ENCODE measurements around the gene UGT1A9. TPM values are rescaled to one million over a fixed set of nuclear protein-coding genes. Genes with fewer than 3 reads are reported as not detected.

UGT1A9 gene
- total and polyA plus RNA-seq, 10 of the 15 experiments (the other 5 are each of a cell fraction or from before 2014, with no cell fraction given): 0.07 TPM; not detected in 9

DNA sequence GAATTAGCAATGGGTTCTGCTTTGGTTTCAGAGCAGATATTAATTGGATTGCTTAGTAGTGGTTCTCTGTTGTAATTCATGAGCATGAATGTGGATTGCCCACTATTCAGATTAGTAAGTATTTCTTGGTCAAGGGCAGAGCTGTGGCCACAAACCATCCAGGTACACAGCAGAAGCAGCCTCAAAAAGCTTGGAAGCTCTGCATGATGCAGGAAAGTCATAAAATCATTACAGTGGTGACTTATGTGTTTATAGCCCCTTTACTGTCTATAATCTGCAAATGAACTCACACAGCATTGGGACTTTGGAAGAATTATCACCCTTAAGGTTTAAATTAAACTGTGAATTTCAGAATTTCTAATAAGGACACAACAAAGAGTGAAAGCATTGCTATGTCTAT lies 86.4 kb downstream of the UGT1A9 start:
- ATAC-seq (no peak), FAIRE-seq (no peak), DNase-seq (ENCODE audit: low read depth, low spot score) (no peak)
- SMC1A ChIA-PET (ENCODE audit: uncharacterized antibody, unreplicated experiment): no interaction called here
- Histone ChIP-seq H3K4me1 (ENCODE audit: control insufficient read depth, insufficient read depth, low read length) (no peaks in the 10 kb centered on the region), H3K27me3 (replicated peaks in 1 of 2; ENCODE audit: control insufficient read depth in 2 of 2, insufficient read depth in 2 of 2, low read length in 1 of 2) (no peaks in the 10 kb centered on the region), H4K20me1 (ENCODE audit: control insufficient read depth, insufficient read depth) (no peaks in the 10 kb centered on the region), H3K36me3 (ENCODE audit: control insufficient read depth in 2 of 2, insufficient read depth in 2 of 2, low read length in 1 of 2) (no peaks in the 10 kb centered on the region), H3K9ac (ENCODE audit: control insufficient read depth, insufficient read depth, low read length) (no peak overlapping the region), H3K4me2 (ENCODE audit: control insufficient read depth, insufficient read depth) (no peak overlapping the region), H3K79me2 (ENCODE audit: control insufficient read depth, insufficient read depth, low read length) (no peaks in the 10 kb centered on the region), H3K4me3 (no peak overlapping the region), H3K27ac (ENCODE audit: control insufficient read depth, insufficient read depth) (no peak overlapping the region), H3K9me3 (replicated peaks; ENCODE audit: control insufficient read depth, insufficient read depth, low read length) (no peaks in the 10 kb centered on the region; the same call in 1 of the 3 replicates), H2AFZ (ENCODE audit: control insufficient read depth, low read depth, low read length) (no peak overlapping the region)
- intact Hi-C loops (cut with micrococcal nuclease; ENCODE audit: unreplicated experiment) (no loop called here), in situ Hi-C loops (cut with MboI) (no loop called here)
- POLR2A ChIA-PET: no interaction called here
- TF ChIP-seq, protein P1, sequence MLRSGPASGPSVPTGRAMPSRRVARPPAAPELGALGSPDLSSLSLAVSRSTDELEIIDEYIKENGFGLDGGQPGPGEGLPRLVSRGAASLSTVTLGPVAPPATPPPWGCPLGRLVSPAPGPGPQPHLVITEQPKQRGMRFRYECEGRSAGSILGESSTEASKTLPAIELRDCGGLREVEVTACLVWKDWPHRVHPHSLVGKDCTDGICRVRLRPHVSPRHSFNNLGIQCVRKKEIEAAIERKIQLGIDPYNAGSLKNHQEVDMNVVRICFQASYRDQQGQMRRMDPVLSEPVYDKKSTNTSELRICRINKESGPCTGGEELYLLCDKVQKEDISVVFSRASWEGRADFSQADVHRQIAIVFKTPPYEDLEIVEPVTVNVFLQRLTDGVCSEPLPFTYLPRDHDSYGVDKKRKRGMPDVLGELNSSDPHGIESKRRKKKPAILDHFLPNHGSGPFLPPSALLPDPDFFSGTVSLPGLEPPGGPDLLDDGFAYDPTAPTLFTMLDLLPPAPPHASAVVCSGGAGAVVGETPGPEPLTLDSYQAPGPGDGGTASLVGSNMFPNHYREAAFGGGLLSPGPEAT (IDR thresholded peaks at IDR 0.05; ENCODE audit: low read depth): no peak
- TF ChIP-seq BACH1 (IDR thresholded peaks at IDR 0.05; ENCODE audit: borderline replicate concordance) (no peak), YBX1 (IDR thresholded peaks at IDR 0.05) (no peak)
- RAD21 ChIA-PET (ENCODE audit: unreplicated experiment): no interaction called here
- BruUV-seq (replicated peaks): no TSS peak
- CTCF ChIA-PET: no interaction called here

DNA sequence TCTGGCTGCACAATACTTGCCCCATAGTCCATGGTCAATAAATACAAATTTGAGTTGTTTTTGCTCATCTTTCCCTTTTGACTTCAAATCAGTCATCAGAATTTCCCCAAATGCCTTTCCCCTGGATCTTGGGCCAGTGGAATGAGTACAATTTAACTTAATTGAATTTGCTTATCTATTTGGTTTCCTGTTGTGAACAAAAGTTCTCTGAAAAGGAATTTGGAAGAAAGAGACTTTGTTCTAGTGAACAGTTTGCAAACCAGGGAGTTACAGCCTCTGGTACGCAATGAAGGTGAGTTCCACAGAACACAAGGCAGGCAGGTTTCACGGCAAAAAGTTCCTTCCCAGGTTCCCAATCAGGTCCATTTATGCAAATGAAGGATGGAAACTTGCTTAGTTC lies 87.2 kb downstream of the UGT1A9 start:
- H2AFZ ChIP-seq (ENCODE audit: control insufficient read depth, low read depth, low read length): no peak overlapping the region
- no peak for DNase-seq (ENCODE audit: low read depth, low spot score)
- RAD21 ChIA-PET (ENCODE audit: unreplicated experiment): no interaction called here
- no peak overlapping the region for H3K9ac ChIP-seq (ENCODE audit: control insufficient read depth, insufficient read depth, low read length)
- TF ChIP-seq POLR2A (IDR thresholded peaks at IDR 0.05; ENCODE audit: low read depth, low read length): no peak
- TF ChIP-seq NFXL1 (IDR thresholded peaks at IDR 0.05; ENCODE audit: borderline replicate concordance): no peak
- no peak for TF ChIP-seq MTA2 (IDR thresholded peaks at IDR 0.05; ENCODE audit: low read depth)
- TF ChIP-seq LARP7 (IDR thresholded peaks at IDR 0.05): no peak
- TF ChIP-seq ZSCAN29 (IDR thresholded peaks at IDR 0.05): no peak
- no peak for TF ChIP-seq CHD2 (IDR thresholded peaks at IDR 0.05; ENCODE audit: borderline replicate concordance, low read depth, low read length)
- no peak for TF ChIP-seq ZNF217 (IDR thresholded peaks at IDR 0.05)
- no peak for TF ChIP-seq BCL11A (IDR thresholded peaks at IDR 0.05; ENCODE audit: low read depth, low read length)
- TF ChIP-seq BRCA1 (IDR thresholded peaks at IDR 0.05; ENCODE audit: low read depth, low read length): no peak
- TF ChIP-seq STAT3 (IDR thresholded peaks at IDR 0.05; ENCODE audit: low read depth, low read length): no peak
- TF ChIP-seq, protein P2, sequence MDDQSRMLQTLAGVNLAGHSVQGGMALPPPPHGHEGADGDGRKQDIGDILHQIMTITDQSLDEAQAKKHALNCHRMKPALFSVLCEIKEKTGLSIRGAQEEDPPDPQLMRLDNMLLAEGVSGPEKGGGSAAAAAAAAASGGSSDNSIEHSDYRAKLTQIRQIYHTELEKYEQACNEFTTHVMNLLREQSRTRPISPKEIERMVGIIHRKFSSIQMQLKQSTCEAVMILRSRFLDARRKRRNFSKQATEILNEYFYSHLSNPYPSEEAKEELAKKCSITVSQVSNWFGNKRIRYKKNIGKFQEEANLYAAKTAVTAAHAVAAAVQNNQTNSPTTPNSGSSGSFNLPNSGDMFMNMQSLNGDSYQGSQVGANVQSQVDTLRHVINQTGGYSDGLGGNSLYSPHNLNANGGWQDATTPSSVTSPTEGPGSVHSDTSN (IDR thresholded peaks at IDR 0.05; ENCODE audit: insufficient replicate concordance, low read depth, low read length): no peak
- no peak for TF ChIP-seq TBL1XR1 (IDR thresholded peaks at IDR 0.05; ENCODE audit: low read depth, low read length)
- TF ChIP-seq DPF2 (IDR thresholded peaks at IDR 0.05): no peak
- TF ChIP-seq NR2C1 (IDR thresholded peaks at IDR 0.05): no peak
- no peak for TF ChIP-seq IKZF1 (conservative IDR thresholded peaks at IDR 0.05)
- no peak for TF ChIP-seq CEBPB (IDR thresholded peaks at IDR 0.05; ENCODE audit: borderline replicate concordance in 1 of 2, low read depth in 2 of 2, low read length in 2 of 2)
- TF ChIP-seq TCF12 (IDR thresholded peaks at IDR 0.05; ENCODE audit: low read depth, low read length): no peak
- no peak for TF ChIP-seq SP1 (IDR thresholded peaks at IDR 0.05; ENCODE audit: low read depth, low read length)
- no peak for TF ChIP-seq ZNF622 (IDR thresholded peaks at IDR 0.05)
- POLR2A ChIA-PET: no interaction called here
- no peaks in the 10 kb centered on the region for H4K20me1 ChIP-seq (ENCODE audit: control insufficient read depth, insufficient read depth)
- CTCF ChIA-PET: no interaction called here
- no peak for ATAC-seq
- H3K4me2 ChIP-seq (ENCODE audit: control insufficient read depth, insufficient read depth): no peak overlapping the region
- H3K4me3 ChIP-seq: no peak overlapping the region
- no peaks in the 10 kb centered on the region for H3K4me1 ChIP-seq (ENCODE audit: control insufficient read depth, insufficient read depth, low read length)
- WGBS (ENCODE audit: insufficient coverage, insufficient replicate concordance, low lambda C conversion rate, missing lambda C conversion rate): 47% methylated on average over 2 of the region's 2 CpGs
- no peak for FAIRE-seq
- H3K9me3 ChIP-seq (replicated peaks; ENCODE audit: control insufficient read depth, insufficient read depth, low read length): no peaks in the 10 kb centered on the region; the same call in 2 of the 3 replicates
- in situ Hi-C loops (cut with MboI): no loop called here
- SMC1A ChIA-PET (ENCODE audit: uncharacterized antibody, unreplicated experiment): no interaction called here
- no peaks in the 10 kb centered on the region for H3K79me2 ChIP-seq (ENCODE audit: control insufficient read depth, insufficient read depth, low read length)
- no peak overlapping the region for H3K27ac ChIP-seq (ENCODE audit: control insufficient read depth, insufficient read depth)
- intact Hi-C loops (cut with micrococcal nuclease; ENCODE audit: unreplicated experiment): no loop called here
- H3K27me3 ChIP-seq (replicated peaks in 1 of 2; ENCODE audit: control insufficient read depth in 2 of 2, insufficient read depth in 2 of 2, low read length in 1 of 2): peaks cover 0 to 3% of the 10 kb centered on the region in 2 experiments; a peak in 1 of 4 replicates
- BruUV-seq (replicated peaks): no TSS peak
- no peaks in the 10 kb centered on the region for H3K36me3 ChIP-seq (ENCODE audit: control insufficient read depth in 2 of 2, insufficient read depth in 2 of 2, low read length in 1 of 2)
